Chondrocyte (in vitro differentiated cells): ENCODE results near the gene ATP6V0D1. TPM values are rescaled to one million over a fixed set of nuclear protein-coding genes. Genes with fewer than 3 reads are reported as not detected.

Experiments used
- DNase-seq: peaks from one replicate; pipeline ENCODE4 v3.0.0; 2021; ENCODE audit warnings: mixed read lengths, low spot score
- H3K27ac Mint-ChIP-seq: one replicate; pipeline ENCODE4 v1.8.0; 2021; ENCODE audit warnings: mild to moderate bottlenecking, moderate library complexity, mixed read lengths; ENCODE audit not compliant: unreplicated experiment
- H3K27me3 Mint-ChIP-seq: 2 replicates; pipeline ENCODE4 v1.8.0; 2021; ENCODE audit warnings: low read depth, mixed read lengths
- H3K36me3 Mint-ChIP-seq: 2 replicates; pipeline ENCODE4 v1.8.0; 2021; ENCODE audit warnings: low read depth, mixed read lengths
- H3K4me1 Mint-ChIP-seq: 2 replicates; pipeline ENCODE4 v1.8.0; 2021; ENCODE audit warnings: low read depth, mild to moderate bottlenecking, mixed read lengths
- H3K4me3 Mint-ChIP-seq: one replicate; pipeline ENCODE4 v1.8.0; 2021; ENCODE audit warnings: mild to moderate bottlenecking, moderate library complexity, mixed read lengths; ENCODE audit not compliant: unreplicated experiment
- H3K9me3 Mint-ChIP-seq: 2 replicates; pipeline ENCODE4 v1.8.0; 2021; ENCODE audit warnings: low read depth, mixed read lengths
- total RNA-seq: library from RNA; stranded (reverse); gene quantifications from 3 replicates; pipeline ENCODE4 v1.2.1, GENCODE V29; 2021
- TF ChIP-seq, protein P1 (sequence below): fragments of 200-600 bp; sonication (generic); IDR thresholded peaks from 2 replicates; pipeline ENCODE4 v1.5.0; 2021; ENCODE audit warnings: antibody characterized with exemption, mild to moderate bottlenecking, moderate library complexity

Gene ATP6V0D1
- total RNA-seq, 1 donor from 2014 or later = 85.5 TPM

DNA sequence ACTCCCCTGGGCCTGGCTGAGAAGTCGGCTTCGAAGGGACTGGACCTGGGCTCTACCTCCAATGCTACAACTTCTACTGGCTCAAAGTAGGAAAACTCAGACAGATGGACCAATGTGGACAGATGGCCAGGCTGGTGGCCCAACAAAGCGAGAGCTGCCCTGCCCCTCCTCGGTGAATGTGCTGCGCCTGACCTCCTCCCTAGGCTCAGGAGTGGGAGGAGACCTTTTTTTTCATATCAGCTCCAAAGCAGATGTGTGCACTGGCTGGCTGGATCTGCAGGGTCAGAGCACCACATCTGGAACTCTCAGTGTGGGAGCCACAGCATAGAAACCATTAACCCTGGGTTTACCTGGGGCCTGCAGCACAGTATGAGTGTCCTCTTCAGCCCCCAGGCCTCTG is 20.8 kb downstream of the ATP6V0D1 start:
- Mint-ChIP-seq H3K36me3 (no peaks in the 10 kb centered on the region), H3K27me3 (no peaks in the 10 kb centered on the region), H3K9me3 (no peaks in the 10 kb centered on the region), H3K4me3 (no peak overlapping the region), H3K27ac (peak overlapping the region; percentile 80), H3K4me1 (peaks cover 58% of the 10 kb centered on the region)
- TF ChIP-seq, protein P1, sequence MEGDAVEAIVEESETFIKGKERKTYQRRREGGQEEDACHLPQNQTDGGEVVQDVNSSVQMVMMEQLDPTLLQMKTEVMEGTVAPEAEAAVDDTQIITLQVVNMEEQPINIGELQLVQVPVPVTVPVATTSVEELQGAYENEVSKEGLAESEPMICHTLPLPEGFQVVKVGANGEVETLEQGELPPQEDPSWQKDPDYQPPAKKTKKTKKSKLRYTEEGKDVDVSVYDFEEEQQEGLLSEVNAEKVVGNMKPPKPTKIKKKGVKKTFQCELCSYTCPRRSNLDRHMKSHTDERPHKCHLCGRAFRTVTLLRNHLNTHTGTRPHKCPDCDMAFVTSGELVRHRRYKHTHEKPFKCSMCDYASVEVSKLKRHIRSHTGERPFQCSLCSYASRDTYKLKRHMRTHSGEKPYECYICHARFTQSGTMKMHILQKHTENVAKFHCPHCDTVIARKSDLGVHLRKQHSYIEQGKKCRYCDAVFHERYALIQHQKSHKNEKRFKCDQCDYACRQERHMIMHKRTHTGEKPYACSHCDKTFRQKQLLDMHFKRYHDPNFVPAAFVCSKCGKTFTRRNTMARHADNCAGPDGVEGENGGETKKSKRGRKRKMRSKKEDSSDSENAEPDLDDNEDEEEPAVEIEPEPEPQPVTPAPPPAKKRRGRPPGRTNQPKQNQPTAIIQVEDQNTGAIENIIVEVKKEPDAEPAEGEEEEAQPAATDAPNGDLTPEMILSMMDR = no peak
- DNase-seq = no peak

DNA sequence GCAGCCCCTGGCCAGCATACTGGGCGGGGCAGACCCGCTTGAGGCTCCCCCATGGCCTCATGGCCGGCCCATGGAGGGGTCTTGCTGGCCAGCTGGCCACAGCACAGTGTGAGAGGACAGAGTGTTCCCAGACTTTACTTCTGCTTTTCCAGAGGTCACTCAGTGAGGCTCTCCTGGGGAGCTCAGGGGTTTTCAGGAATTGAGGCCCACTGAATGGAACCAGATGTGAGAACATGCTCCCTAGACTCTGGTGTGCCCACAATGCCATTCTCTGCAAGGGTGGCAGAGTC is 21.2 kb downstream of the ATP6V0D1 start:
- H3K4me3 Mint-ChIP-seq = no peak overlapping the region
- peaks cover 58% of the 10 kb centered on the region for H3K4me1 Mint-ChIP-seq
- no peak for DNase-seq
- TF ChIP-seq, protein P1 = no peak
- H3K36me3 Mint-ChIP-seq = no peaks in the 10 kb centered on the region
- no peaks in the 10 kb centered on the region for H3K27me3 Mint-ChIP-seq
- peak overlapping the region; percentile 80 for H3K27ac Mint-ChIP-seq
- H3K9me3 Mint-ChIP-seq = no peaks in the 10 kb centered on the region

DNA sequence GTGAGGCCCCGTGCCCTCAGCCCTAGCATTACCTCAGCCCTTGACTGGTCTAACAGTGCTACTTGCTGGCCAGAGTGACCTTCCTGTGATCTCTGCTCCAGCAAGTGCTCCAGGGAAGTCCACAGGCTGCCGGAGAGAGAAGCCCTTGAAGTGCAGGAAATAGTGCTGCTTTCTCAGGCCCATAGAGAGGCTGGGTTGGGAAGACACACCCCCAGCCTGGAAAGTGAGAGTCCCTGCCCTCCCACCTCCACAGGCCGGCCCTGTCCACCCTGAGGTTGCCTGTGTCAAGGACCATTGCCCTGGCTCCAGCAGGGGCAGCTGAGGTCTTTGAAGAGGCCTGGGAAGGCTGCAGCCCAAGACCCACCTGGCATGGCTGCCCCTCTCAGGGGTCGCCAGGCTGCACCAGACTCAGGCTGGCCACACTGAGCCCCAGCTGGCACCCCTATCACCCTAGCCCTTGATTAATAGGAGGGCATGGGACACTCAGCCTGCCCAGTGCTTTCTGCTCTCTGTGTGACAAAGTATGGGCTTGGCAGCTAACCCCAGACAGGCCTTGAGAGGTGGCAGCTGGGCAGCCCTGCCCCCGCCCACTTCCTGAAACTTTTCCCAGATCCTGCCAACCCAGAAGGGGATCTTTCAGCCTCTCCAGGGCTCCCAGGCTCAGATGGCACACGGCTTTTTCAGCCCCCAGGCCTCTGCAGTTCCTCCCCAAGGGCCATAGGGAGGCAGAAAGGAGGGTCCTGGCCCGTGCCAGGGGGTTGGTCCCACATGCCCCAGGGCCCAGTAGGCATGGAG is 21.7 kb downstream of the ATP6V0D1 start:
- DNase-seq = no peak
- Mint-ChIP-seq H3K4me1 (peaks cover 59% of the 10 kb centered on the region), H3K27me3 (no peaks in the 10 kb centered on the region), H3K27ac (peak overlapping the region; percentile 82), H3K9me3 (no peaks in the 10 kb centered on the region), H3K4me3 (no peak overlapping the region), H3K36me3 (no peaks in the 10 kb centered on the region)
- TF ChIP-seq, protein P1 = no peak

DNA sequence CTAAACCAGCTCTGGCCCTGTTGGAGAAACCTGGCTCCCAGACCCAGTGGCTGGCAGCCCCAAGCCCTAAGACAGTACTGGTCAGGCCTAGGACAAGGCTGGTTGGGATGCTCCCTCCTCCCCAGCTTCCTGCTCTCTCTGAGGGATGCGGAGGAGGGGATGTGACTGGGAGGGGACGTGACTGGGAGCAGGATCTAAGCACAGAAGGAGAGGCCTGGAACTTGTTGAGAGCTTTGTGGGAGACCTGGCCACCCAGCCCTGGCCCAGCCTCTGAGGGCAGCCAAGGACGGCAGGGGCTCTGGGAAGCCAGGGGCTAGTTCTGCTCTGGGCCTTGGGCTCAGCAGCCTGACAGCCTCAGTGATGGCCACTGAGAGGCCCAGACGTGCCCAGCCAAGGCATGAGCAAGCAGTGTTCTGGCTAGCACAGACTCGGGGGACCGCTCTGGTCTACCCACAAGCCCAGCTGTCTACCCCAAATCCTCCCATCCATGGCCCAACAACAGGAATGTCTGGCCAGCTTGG is 22.8 kb downstream of the ATP6V0D1 start:
- Mint-ChIP-seq H3K4me1 (peaks cover 63% of the 10 kb centered on the region), H3K9me3 (no peaks in the 10 kb centered on the region), H3K4me3 (no peak overlapping the region), H3K36me3 (peaks cover 1% of the 10 kb centered on the region), H3K27ac (peak overlapping the region; percentile 12), H3K27me3 (no peaks in the 10 kb centered on the region)
- no peak for DNase-seq
- TF ChIP-seq, protein P1 = no peak

DNA sequence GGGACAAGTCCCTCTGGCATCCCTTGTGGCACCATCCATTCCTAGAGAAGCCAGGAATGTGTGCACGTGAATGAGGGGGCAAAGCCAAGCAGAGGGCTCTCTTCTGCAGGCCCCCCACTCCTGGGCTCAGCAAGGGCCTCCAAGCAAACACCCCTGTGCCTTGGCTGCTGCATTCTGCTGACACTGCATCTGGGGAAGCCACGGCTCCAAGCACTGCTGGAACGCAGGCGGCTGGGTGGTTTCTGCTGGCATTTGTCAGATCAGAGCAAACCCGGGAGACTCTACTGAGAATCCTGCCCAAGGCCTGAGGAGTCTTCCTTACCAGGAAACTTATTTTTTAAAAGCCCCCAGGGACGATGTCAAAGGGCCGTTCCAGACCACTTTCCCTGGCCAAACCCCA is 23.3 kb downstream of the ATP6V0D1 start:
- Mint-ChIP-seq H3K27ac (no peak overlapping the region), H3K4me3 (no peak overlapping the region), H3K27me3 (no peaks in the 10 kb centered on the region), H3K36me3 (peaks cover 2% of the 10 kb centered on the region), H3K4me1 (peaks cover 63% of the 10 kb centered on the region), H3K9me3 (no peaks in the 10 kb centered on the region)
- no peak for DNase-seq
- TF ChIP-seq, protein P1 = no peak
